Loucy (cell line): Measurements from ENCODE around the gene ISM1.

ENCODE experiments used
- H2AFZ ChIP-seq: fragments of 200-600 bp; sonication (generic); 2 replicates; pipeline ENCODE4 v1.6.0; 2016; ENCODE audit warnings: antibody characterized with exemption, mild to moderate bottlenecking, low read length, moderate library complexity
- H3F3A ChIP-seq: fragments of 200-600 bp; 2 replicates; pipeline ENCODE4 v1.6.0; 2016; ENCODE audit warnings: antibody characterized with exemption, low read depth, mild to moderate bottlenecking
- H3K27me3 ChIP-seq: fragments of 200-600 bp; sonication (generic); 2 replicates; pipeline ENCODE4 v1.6.1; 2014; ENCODE audit warnings: low read length, mild to moderate bottlenecking; ENCODE audit not compliant: insufficient read depth, poor library complexity, severe bottlenecking
- H3K36me3 ChIP-seq: fragments of 200-600 bp; sonication (generic); 2 replicates; pipeline ENCODE4 v1.6.1; 2016; ENCODE audit warnings: low read length; ENCODE audit not compliant: insufficient read depth
- H3K4me1 ChIP-seq: fragments of 200-600 bp; sonication (generic); 2 replicates; pipeline ENCODE4 v1.5.1; 2014; ENCODE audit warnings: low read length, mild to moderate bottlenecking; ENCODE audit not compliant: insufficient read depth, poor library complexity, severe bottlenecking
- H3K4me2 ChIP-seq: fragments of 200-600 bp; sonication (generic); 2 replicates; pipeline ENCODE4 v1.6.0; 2014; ENCODE audit warnings: antibody characterized with exemption, low read length, low read depth, mild to moderate bottlenecking; ENCODE audit not compliant: poor library complexity, severe bottlenecking
- H3K4me3 ChIP-seq: fragments of 200-600 bp; sonication (generic); 2 replicates; pipeline ENCODE4 v1.5.1; 2014; ENCODE audit warnings: low read length, mild to moderate bottlenecking, mixed read lengths; ENCODE audit not compliant: poor library complexity, severe bottlenecking
- H3K79me2 ChIP-seq: fragments of 200-600 bp; sonication (generic); 2 replicates; pipeline ENCODE4 v1.6.1; 2014; ENCODE audit warnings: low read length; ENCODE audit not compliant: insufficient read depth
- H3K9ac ChIP-seq: fragments of 200-600 bp; sonication (generic); 2 replicates; pipeline ENCODE4 v1.6.0; 2014; ENCODE audit warnings: mild to moderate bottlenecking, low read depth, low read length, moderate library complexity; ENCODE audit not compliant: poor library complexity, severe bottlenecking
- H3K9me2 ChIP-seq: fragments of 200-600 bp; sonication (generic); replicated peaks from 2 replicates; pipeline ENCODE4 v1.6.1; 2016; ENCODE audit warnings: low read depth, low read length, mixed read lengths
- H3K9me3 ChIP-seq: fragments of 200-600 bp; sonication (generic); 2 replicates; pipeline ENCODE4 v1.6.1; 2014; ENCODE audit warnings: mild to moderate bottlenecking, antibody characterized with exemption, low read length, low read depth; ENCODE audit not compliant: insufficient read depth
- H4K20me1 ChIP-seq: fragments of 200-600 bp; sonication (generic); 2 replicates; pipeline ENCODE4 v1.6.0; 2014; ENCODE audit warnings: antibody characterized with exemption, low read length, mild to moderate bottlenecking; ENCODE audit not compliant: insufficient read depth, poor library complexity, severe bottlenecking
- CTCF ChIP-seq: fragments of 200-600 bp; sonication (generic); conservative IDR thresholded peaks from 2 replicates; pipeline ENCODE4 v1.5.1; 2014; ENCODE audit warnings: mild to moderate bottlenecking, antibody characterized with exemption, low read length
- EZH2phosphoT487 ChIP-seq: fragments of 200-600 bp; IDR thresholded peaks from 2 replicates; pipeline ENCODE4 v1.6.1; 2018; ENCODE audit warnings: antibody characterized with exemption, mild to moderate bottlenecking, moderate library complexity, borderline replicate concordance

The ISM1 gene

GRCh38 chr20:13288357-13288756 is 67.3 kb downstream of the ISM1 start:
- Histone ChIP-seq H3K79me2 (no peaks in the 10 kb centered on the region), H2AFZ (no peak overlapping the region), H3K9me2 (no peaks in the 10 kb centered on the region), H3K4me3 (no peak overlapping the region), H3K36me3 (no peaks in the 10 kb centered on the region), H4K20me1 (no peaks in the 10 kb centered on the region), H3F3A (no peaks in the 10 kb centered on the region), H3K4me1 (no peaks in the 10 kb centered on the region), H3K4me2 (no peak overlapping the region), H3K9me3 (no peaks in the 10 kb centered on the region), H3K9ac (no peak overlapping the region), H3K27me3 (no peaks in the 10 kb centered on the region)
- TF ChIP-seq CTCF (no peak), EZH2phosphoT487 (no peak)

GRCh38 chr20:13289031-13289430 is 68.0 kb downstream of the ISM1 start:
- TF ChIP-seq EZH2phosphoT487: no peak
- TF ChIP-seq CTCF: no peak
- Histone ChIP-seq H2AFZ (no peak overlapping the region), H3K36me3 (no peaks in the 10 kb centered on the region), H4K20me1 (no peaks in the 10 kb centered on the region), H3K9me2 (no peaks in the 10 kb centered on the region), H3K9me3 (no peaks in the 10 kb centered on the region), H3K4me2 (no peak overlapping the region), H3K4me3 (no peak overlapping the region), H3K79me2 (no peaks in the 10 kb centered on the region), H3F3A (no peaks in the 10 kb centered on the region), H3K9ac (no peak overlapping the region), H3K4me1 (no peaks in the 10 kb centered on the region), H3K27me3 (no peaks in the 10 kb centered on the region)

- H3K36me3 ChIP-seq: no peaks in the 10 kb centered on the region
- no peaks in the 10 kb centered on the region for H3F3A ChIP-seq
- no peak overlapping the region for H3K4me2 ChIP-seq
- no peaks in the 10 kb centered on the region for H3K9me3 ChIP-seq
- H3K9ac ChIP-seq: no peak overlapping the region
- H3K4me3 ChIP-seq: no peak overlapping the region
- H3K79me2 ChIP-seq: no peaks in the 10 kb centered on the region
- no peaks in the 10 kb centered on the region for H3K4me1 ChIP-seq
- no peak overlapping the region for H2AFZ ChIP-seq
- TF ChIP-seq CTCF (no peak), EZH2phosphoT487 (no peak)
- no peaks in the 10 kb centered on the region for H3K9me2 ChIP-seq
- H3K27me3 ChIP-seq: no peaks in the 10 kb centered on the region
- H4K20me1 ChIP-seq: no peaks in the 10 kb centered on the region
Observed at GRCh38 chr20:13290724-13291123, 69.7 kb downstream of the ISM1 start.
